HG03135 (cell line): ENCODE data around the gene WIPF2.

Source experiments
- ATAC-seq: cut with Tn5 transposase; IDR thresholded peaks from one replicate; pipeline ENCODE4 v1.9.1; 2021; ENCODE audit warnings: mild to moderate bottlenecking, moderate library complexity; ENCODE audit not compliant: unreplicated experiment

The WIPF2 gene

GRCh38 chr17:40312893-40313667 is 94.0 kb downstream of the WIPF2 start:
- no peak for ATAC-seq

GRCh38 chr17:40313668-40314583 is 94.8 kb downstream of the WIPF2 start:
- no peak for ATAC-seq

DNA sequence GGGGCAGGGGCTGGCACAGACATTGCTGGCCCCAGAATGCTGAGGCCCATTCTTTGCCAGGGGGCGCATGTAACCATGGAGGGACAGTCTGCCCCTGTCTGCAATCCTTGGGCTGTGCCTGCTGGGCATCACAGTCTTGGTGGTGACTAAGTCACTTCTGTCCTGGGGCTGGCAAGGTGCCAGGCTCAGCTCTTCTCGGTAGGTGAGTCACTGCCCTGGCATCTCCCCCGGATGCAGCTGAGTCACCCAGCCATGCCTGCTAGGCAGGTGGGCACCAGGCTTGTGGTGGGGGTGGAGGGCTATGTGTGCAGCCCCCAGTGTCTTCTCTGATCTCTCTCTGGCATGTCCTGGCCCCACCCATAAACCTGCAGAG is 95.5 kb downstream of the WIPF2 start:
- ATAC-seq = no peak

DNA sequence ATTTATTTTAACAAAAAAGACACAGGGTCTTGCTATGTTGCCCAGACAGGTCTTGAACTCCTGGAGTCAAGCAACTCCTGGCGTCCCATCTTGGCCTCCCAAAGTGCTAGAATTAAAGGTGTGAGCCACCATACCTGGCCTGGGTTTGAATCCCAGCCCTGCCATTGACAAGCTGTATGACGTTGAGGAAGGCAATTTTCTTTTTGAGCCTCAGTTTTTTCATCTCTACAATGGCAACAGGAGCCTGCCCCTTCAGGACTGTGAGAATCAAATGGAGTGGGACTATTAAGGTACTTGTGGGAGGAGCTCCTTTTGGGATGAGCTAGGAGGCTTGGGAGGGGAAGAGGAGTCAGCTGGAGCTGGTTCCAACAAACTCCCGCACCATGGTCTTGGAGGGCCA is 96.1 kb downstream of the WIPF2 start:
- ATAC-seq = no peak

- no peak for ATAC-seq
Observed at GRCh38 chr17:40315678-40316570, 96.8 kb downstream of the WIPF2 start.

DNA sequence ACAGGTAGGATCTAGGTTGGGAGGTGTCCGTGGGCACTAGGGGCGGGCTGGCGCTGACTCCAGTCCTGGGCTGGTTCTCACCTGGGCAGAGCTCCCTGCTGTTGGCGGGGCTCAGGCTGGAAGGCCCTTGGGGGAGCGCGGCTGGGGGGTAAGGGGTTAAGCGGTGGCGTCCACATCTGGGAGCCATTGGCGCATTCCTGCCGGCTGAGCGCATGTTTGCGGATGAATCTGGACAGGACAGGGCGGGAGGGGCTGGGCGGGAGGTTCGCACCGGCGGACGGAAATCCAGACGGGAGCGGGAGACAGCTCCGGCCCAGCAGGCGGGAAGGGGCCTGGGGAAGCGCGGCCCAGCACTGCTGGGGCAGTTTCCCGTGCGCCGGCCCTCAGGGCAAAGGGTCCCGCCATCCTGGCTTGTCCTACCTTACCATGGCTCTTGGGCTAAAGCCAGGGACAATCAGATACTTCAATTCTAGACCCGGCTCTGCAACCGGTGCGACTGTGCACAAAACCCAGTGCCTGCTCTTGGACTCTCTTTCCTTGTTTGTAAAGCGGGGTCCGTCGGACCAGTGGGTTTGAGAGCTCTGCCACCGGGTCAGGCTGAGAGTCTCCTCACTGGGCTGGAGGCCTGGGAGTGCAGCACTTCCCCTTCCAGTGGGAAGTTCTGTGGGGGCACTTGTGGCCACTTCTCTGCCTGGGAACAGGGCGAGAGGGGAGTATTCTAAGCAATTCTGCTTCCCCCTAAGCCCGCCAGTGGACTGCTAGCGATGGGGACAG is 97.7 kb downstream of the WIPF2 start:
- no peak for ATAC-seq

DNA sequence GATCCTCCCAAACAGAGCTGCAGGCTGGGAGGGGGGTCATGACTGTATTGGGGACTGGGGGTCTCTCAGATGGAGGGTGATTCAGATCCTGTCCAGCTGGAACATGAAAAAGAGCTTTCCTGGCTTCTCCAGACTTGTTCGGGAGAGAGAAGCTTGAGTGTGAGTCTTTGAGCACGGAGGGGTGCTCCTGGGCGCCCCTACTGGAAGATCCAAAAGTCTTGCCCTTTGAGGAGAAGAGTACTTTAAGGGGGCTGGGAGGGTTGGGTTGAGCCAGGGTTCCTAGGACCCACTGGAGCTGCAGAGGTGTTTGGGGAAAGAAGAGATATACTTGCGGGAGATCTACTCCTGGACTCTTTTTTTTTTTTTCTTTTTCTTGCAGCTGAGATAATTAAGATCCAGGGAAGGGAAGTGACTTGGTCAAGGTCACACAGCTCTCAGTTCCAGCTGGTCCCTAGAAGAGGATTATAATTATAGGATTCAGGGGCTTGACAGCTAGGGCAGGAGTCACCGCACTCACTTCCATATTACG is 98.3 kb downstream of the WIPF2 start:
- ATAC-seq = no peak

- ATAC-seq = peak; percentile 51
Observed at GRCh38 chr17:40317880-40318829, 99.1 kb downstream of the WIPF2 start.

- ATAC-seq = no peak
Observed at GRCh38 chr17:40318830-40319391, 99.8 kb downstream of the WIPF2 start.

GRCh38 chr17:40319651-40320540 is 100.8 kb downstream of the WIPF2 start:
- no peak for ATAC-seq

GRCh38 chr17:40320756-40321523 is 101.8 kb downstream of the WIPF2 start:
- ATAC-seq = no peak

DNA sequence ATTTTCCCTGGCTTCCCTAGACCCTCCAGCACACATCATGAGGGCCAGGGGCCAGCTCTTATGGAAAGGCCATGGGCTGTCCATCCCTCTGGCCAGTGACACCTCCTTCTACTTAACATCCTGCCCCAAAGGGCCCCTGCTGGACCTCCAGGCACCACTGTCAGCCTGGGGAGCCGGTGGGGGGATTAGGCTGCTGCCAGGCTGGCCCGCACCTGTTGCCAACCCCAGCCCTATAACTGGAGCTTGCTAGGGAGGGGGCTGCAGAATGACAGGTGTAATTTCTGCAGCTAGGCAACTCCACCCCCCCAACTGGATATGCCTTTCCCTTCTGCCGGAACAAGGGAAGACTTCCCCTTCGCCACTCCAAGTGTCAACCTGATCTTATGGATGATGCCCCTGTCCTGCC is 102.4 kb downstream of the WIPF2 start:
- ATAC-seq = no peak

- ATAC-seq = no peak
Observed at GRCh38 chr17:40321961-40322357, 102.9 kb downstream of the WIPF2 start.

DNA sequence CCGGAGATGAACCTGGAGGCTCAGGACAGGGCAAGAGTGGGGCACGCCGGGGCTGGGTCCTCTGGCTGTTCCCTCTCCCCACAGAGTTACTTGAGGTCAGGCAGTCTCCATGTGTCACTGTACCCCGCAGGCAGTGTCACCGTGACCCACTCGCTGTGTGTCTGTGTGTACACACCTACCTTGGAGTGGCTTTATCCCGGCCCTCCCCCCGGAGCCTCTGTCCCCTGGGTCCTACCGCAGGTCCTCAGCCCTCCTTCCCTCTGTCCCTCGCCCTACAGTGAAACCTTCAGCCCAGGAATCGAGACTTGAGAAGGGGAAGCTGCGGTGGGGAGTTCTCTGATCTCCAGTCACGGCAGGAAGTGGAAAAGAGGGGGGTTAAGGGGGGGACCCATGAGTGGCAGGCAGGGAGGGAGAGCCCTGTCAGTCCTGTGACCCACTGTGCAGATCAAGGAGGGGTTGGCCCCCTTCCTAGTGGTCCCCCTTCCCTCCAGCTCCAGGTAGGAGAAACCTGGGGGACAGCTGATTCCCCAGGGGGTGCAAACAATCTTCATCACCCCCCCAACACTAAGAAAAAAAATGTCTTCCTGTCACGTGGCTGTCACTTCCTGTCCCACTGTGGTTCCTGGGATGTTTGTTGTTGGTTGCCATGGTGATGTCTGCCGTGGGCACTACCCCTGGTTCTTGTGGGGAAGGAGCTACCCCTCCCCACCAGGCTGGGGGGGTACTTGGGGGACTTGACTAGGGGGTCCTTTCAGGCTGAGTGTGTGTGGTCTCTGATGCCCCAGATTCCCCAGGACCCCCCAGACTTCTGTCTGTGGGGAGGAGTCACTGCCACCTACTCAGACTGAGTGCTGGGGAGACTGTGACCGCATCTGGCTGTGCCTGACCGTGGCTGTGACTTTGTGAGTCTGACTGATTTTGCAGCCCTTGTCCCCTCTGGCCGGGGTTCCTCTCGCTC is 103.5 kb downstream of the WIPF2 start:
- peak; percentile 41 for ATAC-seq
